ENCODE results near the gene IFNGR1. TPM values are rescaled to one million over a fixed set of nuclear protein-coding genes. Genes with fewer than 3 reads are reported as not detected.

The IFNGR1 gene
- total and polyA plus RNA-seq, 10 of the 15 experiments (the other 5 are each of a cell fraction or from before 2014, with no cell fraction given) = 89.0 to 296 (median 138) TPM

DNA sequence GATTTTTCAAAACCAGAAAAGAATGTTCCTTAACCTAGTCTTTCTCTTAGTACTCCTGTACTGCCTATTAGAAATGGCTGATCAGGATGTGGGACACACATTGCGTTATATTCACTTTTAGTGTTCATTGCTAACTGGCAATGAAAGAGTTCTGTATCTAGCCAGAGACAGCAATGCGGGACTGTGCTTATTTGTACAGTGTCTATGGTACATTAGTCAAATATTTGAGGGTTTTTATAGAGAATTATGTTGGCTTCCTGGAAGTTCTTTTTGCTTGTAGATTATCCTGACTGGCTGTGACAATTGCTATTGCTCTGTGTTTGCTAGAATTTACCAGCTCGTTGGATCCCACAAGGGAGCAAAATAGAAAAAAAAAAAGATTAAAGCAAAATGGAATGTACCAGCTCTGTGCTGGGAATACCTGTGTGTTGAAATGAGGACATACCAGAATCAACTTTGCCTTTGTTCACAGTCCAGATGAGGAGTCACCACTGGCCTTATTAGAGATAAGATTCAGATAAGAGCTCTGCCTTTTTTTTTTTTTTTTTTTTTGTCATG is 22.4 kb upstream of the IFNGR1 start:
- ChIA-PET SMC1A (ENCODE audit: uncharacterized antibody, unreplicated experiment) (interaction anchor here (0.9 to 2.4 kb wide), 3 partner anchors 10 to 76 kb away, joined by 3 to 7 read pairs (median 3); no protein-coding TSS in a partner anchor), POLR2A (interaction anchor here (0.6 to 2.9 kb wide), 6 partner anchors 10 to 126 kb away, joined by 3 to 12 read pairs (median 4); no protein-coding TSS in a partner anchor), CTCF (interaction anchor here (0.9 to 1.4 kb wide), 5 partner anchors 8 to 763 kb away, joined by 3 to 4 read pairs (median 3); no protein-coding TSS in a partner anchor), RAD21 (ENCODE audit: unreplicated experiment) (interaction anchor here (0.6 to 2.2 kb wide), 5 partner anchors 14 to 139 kb away, joined by 3 to 6 read pairs (median 3); no protein-coding TSS in a partner anchor)
- no peaks in the 10 kb centered on the region for H4K20me1 ChIP-seq (ENCODE audit: control insufficient read depth, insufficient read depth)
- DNase-seq (ENCODE audit: low read depth, low spot score) = no peak
- H2AFZ ChIP-seq (ENCODE audit: control insufficient read depth, low read depth, low read length) = no peak overlapping the region
- H3K27me3 ChIP-seq (replicated peaks in 1 of 2; ENCODE audit: control insufficient read depth in 2 of 2, insufficient read depth in 2 of 2, low read length in 1 of 2) = no peaks in the 10 kb centered on the region
- no peak overlapping the region for H3K9ac ChIP-seq (ENCODE audit: control insufficient read depth, insufficient read depth, low read length)
- BruUV-seq (replicated peaks) = no TSS peak
- no peaks in the 10 kb centered on the region for H3K79me2 ChIP-seq (ENCODE audit: control insufficient read depth, insufficient read depth, low read length)
- no peak overlapping the region for H3K4me3 ChIP-seq
- FAIRE-seq = no peak
- H3K4me1 ChIP-seq (ENCODE audit: control insufficient read depth, insufficient read depth, low read length) = no peaks in the 10 kb centered on the region; the same call in 1 of the 2 replicates
- peaks cover 2% of the 10 kb centered on the region; the same call in 1 of the 3 replicates for H3K9me3 ChIP-seq (replicated peaks; ENCODE audit: control insufficient read depth, insufficient read depth, low read length)
- intact Hi-C loops (cut with micrococcal nuclease; ENCODE audit: unreplicated experiment) = no loop called here
- H3K36me3 ChIP-seq (ENCODE audit: control insufficient read depth in 2 of 2, insufficient read depth in 2 of 2, low read length in 1 of 2) = no peaks in the 10 kb centered on the region
- no peak for ATAC-seq
- TF ChIP-seq SMAD5 (IDR thresholded peaks at IDR 0.05; ENCODE audit: low read depth) (no peak), CHD2 (IDR thresholded peaks at IDR 0.05; ENCODE audit: borderline replicate concordance, low read depth, low read length) (no peak), NFYA (IDR thresholded peaks at IDR 0.05; ENCODE audit: borderline replicate concordance, low read depth, low read length) (no peak), ASH2L (IDR thresholded peaks at IDR 0.05; ENCODE audit: borderline replicate concordance, low read depth) (no peak), SMC3 (IDR thresholded peaks at IDR 0.05; ENCODE audit: borderline replicate concordance, low read length) (no peak), MYB (IDR thresholded peaks at IDR 0.05; ENCODE audit: borderline replicate concordance, low read depth, low read length) (no peak), KLF5 (IDR thresholded peaks at IDR 0.05; ENCODE audit: partially characterized antibody) (no peak)
- TF ChIP-seq, protein P1, sequence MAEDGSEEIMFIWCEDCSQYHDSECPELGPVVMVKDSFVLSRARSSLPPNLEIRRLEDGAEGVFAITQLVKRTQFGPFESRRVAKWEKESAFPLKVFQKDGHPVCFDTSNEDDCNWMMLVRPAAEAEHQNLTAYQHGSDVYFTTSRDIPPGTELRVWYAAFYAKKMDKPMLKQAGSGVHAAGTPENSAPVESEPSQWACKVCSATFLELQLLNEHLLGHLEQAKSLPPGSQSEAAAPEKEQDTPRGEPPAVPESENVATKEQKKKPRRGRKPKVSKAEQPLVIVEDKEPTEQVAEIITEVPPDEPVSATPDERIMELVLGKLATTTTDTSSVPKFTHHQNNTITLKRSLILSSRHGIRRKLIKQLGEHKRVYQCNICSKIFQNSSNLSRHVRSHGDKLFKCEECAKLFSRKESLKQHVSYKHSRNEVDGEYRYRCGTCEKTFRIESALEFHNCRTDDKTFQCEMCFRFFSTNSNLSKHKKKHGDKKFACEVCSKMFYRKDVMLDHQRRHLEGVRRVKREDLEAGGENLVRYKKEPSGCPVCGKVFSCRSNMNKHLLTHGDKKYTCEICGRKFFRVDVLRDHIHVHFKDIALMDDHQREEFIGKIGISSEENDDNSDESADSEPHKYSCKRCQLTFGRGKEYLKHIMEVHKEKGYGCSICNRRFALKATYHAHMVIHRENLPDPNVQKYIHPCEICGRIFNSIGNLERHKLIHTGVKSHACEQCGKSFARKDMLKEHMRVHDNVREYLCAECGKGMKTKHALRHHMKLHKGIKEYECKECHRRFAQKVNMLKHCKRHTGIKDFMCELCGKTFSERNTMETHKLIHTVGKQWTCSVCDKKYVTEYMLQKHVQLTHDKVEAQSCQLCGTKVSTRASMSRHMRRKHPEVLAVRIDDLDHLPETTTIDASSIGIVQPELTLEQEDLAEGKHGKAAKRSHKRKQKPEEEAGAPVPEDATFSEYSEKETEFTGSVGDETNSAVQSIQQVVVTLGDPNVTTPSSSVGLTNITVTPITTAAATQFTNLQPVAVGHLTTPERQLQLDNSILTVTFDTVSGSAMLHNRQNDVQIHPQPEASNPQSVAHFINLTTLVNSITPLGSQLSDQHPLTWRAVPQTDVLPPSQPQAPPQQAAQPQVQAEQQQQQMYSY (CRISPR knock-in tag; IDR thresholded peaks at IDR 0.05) = no peak
- TF ChIP-seq, protein P2, sequence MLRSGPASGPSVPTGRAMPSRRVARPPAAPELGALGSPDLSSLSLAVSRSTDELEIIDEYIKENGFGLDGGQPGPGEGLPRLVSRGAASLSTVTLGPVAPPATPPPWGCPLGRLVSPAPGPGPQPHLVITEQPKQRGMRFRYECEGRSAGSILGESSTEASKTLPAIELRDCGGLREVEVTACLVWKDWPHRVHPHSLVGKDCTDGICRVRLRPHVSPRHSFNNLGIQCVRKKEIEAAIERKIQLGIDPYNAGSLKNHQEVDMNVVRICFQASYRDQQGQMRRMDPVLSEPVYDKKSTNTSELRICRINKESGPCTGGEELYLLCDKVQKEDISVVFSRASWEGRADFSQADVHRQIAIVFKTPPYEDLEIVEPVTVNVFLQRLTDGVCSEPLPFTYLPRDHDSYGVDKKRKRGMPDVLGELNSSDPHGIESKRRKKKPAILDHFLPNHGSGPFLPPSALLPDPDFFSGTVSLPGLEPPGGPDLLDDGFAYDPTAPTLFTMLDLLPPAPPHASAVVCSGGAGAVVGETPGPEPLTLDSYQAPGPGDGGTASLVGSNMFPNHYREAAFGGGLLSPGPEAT (IDR thresholded peaks at IDR 0.05; ENCODE audit: low read depth) = no peak
- H3K4me2 ChIP-seq (ENCODE audit: control insufficient read depth, insufficient read depth) = no peak overlapping the region
- no peak overlapping the region for H3K27ac ChIP-seq (ENCODE audit: control insufficient read depth, insufficient read depth)
- in situ Hi-C loops (cut with MboI) = no loop called here
- 41% methylated on average over 3 of the region's 3 CpGs for WGBS (ENCODE audit: insufficient coverage, insufficient replicate concordance, low lambda C conversion rate, missing lambda C conversion rate)

Measured in GM12878 (cell line).